SJSA1 (cell line): Measurements from ENCODE around the gene SLC23A2. TPM values are rescaled to one million over a fixed set of nuclear protein-coding genes. Genes with fewer than 3 reads are reported as not detected.
"Not testable (repeated sequence)": the region's sequence is repeated elsewhere in the genome, so short reads cannot be mapped to it uniquely, and the experiment has no call there.

Source experiments
- DNase-seq, 2 experiments: peaks; one replicate each; pipeline ENCODE4 v3.0.0-alpha.2; 2015 to 2020; ENCODE audit warnings: low spot score in 2 of 2, low read depth in 1 of 2
- H3K27ac ChIP-seq: fragments of 250-450 bp; sonication (Bioruptor Pico); 2 replicates; pipeline ENCODE4 v1.5.1; 2020; ENCODE audit warnings: mild to moderate bottlenecking, moderate library complexity
- H3K27me3 ChIP-seq: fragments of 250-450 bp; sonication (Bioruptor Pico); replicated peaks from 2 replicates; pipeline ENCODE4 v1.5.1; 2020; ENCODE audit warnings: mild to moderate bottlenecking, moderate library complexity
- H3K36me3 ChIP-seq: fragments of 250-450 bp; sonication (Bioruptor Pico); 2 replicates; pipeline ENCODE4 v1.5.1; 2020; ENCODE audit warnings: mild to moderate bottlenecking
- H3K4me1 ChIP-seq: fragments of 250-450 bp; sonication (Bioruptor Pico); replicated peaks from 2 replicates; pipeline ENCODE4 v1.6.1; 2021; ENCODE audit warnings: mild to moderate bottlenecking
- H3K4me3 ChIP-seq: fragments of 250-450 bp; sonication (Bioruptor Pico); 2 replicates; pipeline ENCODE4 v1.5.1; 2020; ENCODE audit warnings: mild to moderate bottlenecking
- H3K9me3 ChIP-seq: fragments of 250-450 bp; sonication (Bioruptor Pico); replicated peaks from 2 replicates; pipeline ENCODE4 v1.5.1; 2020; ENCODE audit warnings: mild to moderate bottlenecking
- total RNA-seq: library from RNA; depleted of rRNA; stranded (reverse); fragments of >200 nt; shearing (Covaris generic); gene quantifications from 2 replicates; pipeline ENCODE4 v1.2.3, GENCODE V29; 2014

Gene SLC23A2
- total RNA-seq, 1 experiment from 2014 or later: 10.4 TPM

DNA sequence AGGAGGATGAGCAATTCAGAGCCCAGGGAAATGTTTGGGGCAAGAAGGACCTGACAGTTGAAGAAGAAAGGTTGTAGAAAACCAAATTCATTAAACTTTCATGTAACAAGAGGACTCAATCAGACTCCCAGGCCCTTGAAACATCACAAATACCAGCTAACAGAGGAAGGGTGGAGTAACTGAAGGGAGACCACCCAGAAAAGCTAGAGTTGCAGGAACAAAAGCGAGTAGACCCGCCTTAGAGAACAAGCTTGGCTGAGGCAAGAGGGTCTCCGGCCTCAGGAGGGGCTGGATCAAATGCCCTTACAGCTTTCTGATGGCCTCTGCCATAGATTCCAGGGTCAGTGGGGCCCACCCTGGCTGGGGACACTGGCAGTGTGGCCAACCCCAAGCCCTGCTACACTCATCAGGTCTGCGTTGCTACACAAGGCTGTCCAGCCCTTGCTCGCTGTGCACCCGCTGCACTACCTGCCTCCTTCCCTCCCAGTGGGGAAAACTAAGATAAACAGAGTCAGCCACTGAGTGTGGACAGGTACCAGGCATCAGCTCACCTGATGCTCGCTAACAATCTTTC, 110.0 kb downstream of the SLC23A2 start:
- Histone ChIP-seq H3K9me3 (no peaks in the 10 kb centered on the region), H3K4me3 (no peak overlapping the region), H3K27me3 (no peaks in the 10 kb centered on the region), H3K4me1 (no peaks in the 10 kb centered on the region), H3K36me3 (no peaks in the 10 kb centered on the region), H3K27ac (no peak overlapping the region)
- no peak for DNase-seq

- no peaks in the 10 kb centered on the region for H3K4me1 ChIP-seq
- DNase-seq: no peak
- no peaks in the 10 kb centered on the region for H3K9me3 ChIP-seq
- H3K27me3 ChIP-seq: no peaks in the 10 kb centered on the region
- H3K4me3 ChIP-seq: no peak overlapping the region
- no peak overlapping the region for H3K27ac ChIP-seq
- H3K36me3 ChIP-seq: no peaks in the 10 kb centered on the region
Measured at GRCh38 chr20:4889446-4889845, 111.9 kb downstream of the SLC23A2 start.

DNA sequence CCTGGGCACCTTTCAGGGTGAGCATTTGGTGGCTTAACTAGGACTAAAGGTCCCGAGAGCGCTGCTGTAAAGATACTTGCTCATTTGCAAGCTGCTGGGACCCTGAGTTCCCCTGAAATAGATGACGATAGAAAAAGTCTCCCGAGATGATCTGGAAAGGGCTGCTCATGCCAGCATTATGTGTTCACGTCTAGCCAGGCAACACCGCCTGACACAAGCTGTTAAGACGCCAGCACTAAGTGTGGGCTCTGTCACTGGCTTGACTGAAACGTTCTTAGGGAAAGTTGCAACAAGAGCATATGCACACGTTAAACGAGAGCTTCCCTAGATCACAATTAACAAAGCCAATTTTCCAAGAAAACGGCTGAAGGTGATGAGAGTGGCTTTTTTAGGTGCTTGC, 113.7 kb downstream of the SLC23A2 start:
- no peak for DNase-seq
- no peaks in the 10 kb centered on the region for H3K4me1 ChIP-seq
- H3K36me3 ChIP-seq: no peaks in the 10 kb centered on the region
- H3K9me3 ChIP-seq: no peaks in the 10 kb centered on the region
- no peak overlapping the region for H3K27ac ChIP-seq
- no peak overlapping the region for H3K4me3 ChIP-seq
- H3K27me3 ChIP-seq: no peaks in the 10 kb centered on the region

GRCh38 chr20:4886771-4887527, 114.4 kb downstream of the SLC23A2 start:
- Histone ChIP-seq H3K36me3 (no peaks in the 10 kb centered on the region), H3K4me3 (no peak overlapping the region), H3K27ac (no peak overlapping the region), H3K9me3 (no peaks in the 10 kb centered on the region), H3K4me1 (no peaks in the 10 kb centered on the region), H3K27me3 (no peaks in the 10 kb centered on the region)
- no peak for DNase-seq

- no peaks in the 10 kb centered on the region for H3K27me3 ChIP-seq
- H3K4me3 ChIP-seq: no peak overlapping the region
- H3K36me3 ChIP-seq: no peaks in the 10 kb centered on the region
- DNase-seq: no peak
- H3K4me1 ChIP-seq: no peaks in the 10 kb centered on the region
- H3K27ac ChIP-seq: no peak overlapping the region
- no peaks in the 10 kb centered on the region for H3K9me3 ChIP-seq
Measured at GRCh38 chr20:4885877-4886276, 115.4 kb downstream of the SLC23A2 start.

DNA sequence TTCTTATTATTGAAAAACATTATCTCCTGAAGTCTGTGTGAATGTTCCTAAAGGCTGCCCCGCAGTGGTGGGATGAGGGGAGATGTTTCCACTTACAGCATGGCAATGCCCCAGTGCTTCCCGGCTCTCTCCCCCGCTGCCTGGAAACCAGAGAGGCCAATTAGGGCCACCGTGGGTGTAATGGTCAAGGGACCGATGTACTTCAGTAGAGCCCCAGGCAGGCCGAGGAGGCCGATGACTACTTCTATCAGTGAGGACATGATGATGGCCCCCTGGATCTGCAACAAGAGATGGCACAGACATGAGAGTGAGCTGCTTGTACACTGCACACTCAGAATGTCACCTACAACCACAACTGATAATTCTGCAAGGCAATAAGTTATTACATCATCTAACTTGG, 117.8 kb downstream of the SLC23A2 start:
- Histone ChIP-seq H3K4me1 (no peaks in the 10 kb centered on the region), H3K27me3 (no peaks in the 10 kb centered on the region), H3K27ac (no peak overlapping the region), H3K36me3 (no peaks in the 10 kb centered on the region), H3K4me3 (no peak overlapping the region), H3K9me3 (no peaks in the 10 kb centered on the region)
- no peak for DNase-seq

GRCh38 chr20:4883051-4883450, 118.3 kb downstream of the SLC23A2 start:
- H3K4me3 ChIP-seq: no peak overlapping the region
- no peaks in the 10 kb centered on the region for H3K36me3 ChIP-seq
- no peaks in the 10 kb centered on the region for H3K4me1 ChIP-seq
- no peaks in the 10 kb centered on the region for H3K27me3 ChIP-seq
- no peak for DNase-seq
- no peaks in the 10 kb centered on the region for H3K9me3 ChIP-seq
- no peak overlapping the region for H3K27ac ChIP-seq

GRCh38 chr20:4881006-4881730, 120.1 kb downstream of the SLC23A2 start:
- no peaks in the 10 kb centered on the region for H3K27me3 ChIP-seq
- no peaks in the 10 kb centered on the region for H3K36me3 ChIP-seq
- no peak overlapping the region for H3K27ac ChIP-seq
- H3K4me1 ChIP-seq: no peaks in the 10 kb centered on the region
- DNase-seq: no peak
- H3K9me3 ChIP-seq: no peaks in the 10 kb centered on the region
- H3K4me3 ChIP-seq: no peak overlapping the region

- no peak for DNase-seq
- Histone ChIP-seq H3K9me3 (no peaks in the 10 kb centered on the region), H3K27ac (no peak overlapping the region), H3K4me1 (no peaks in the 10 kb centered on the region), H3K27me3 (no peaks in the 10 kb centered on the region), H3K4me3 (no peak overlapping the region), H3K36me3 (no peaks in the 10 kb centered on the region)
Measured at GRCh38 chr20:4880051-4880450, 121.3 kb downstream of the SLC23A2 start.

- not testable (repeated sequence) for DNase-seq, H3K9me3 ChIP-seq, H3K36me3 ChIP-seq, H3K4me3 ChIP-seq, H3K27me3 ChIP-seq, H3K4me1 ChIP-seq, H3K27ac ChIP-seq
Measured at GRCh38 chr20:4878099-4878498, 123.2 kb downstream of the SLC23A2 start.

- Histone ChIP-seq H3K27me3 (no peaks in the 10 kb centered on the region), H3K4me1 (no peaks in the 10 kb centered on the region), H3K4me3 (no peak overlapping the region), H3K9me3 (no peaks in the 10 kb centered on the region), H3K36me3 (no peaks in the 10 kb centered on the region), H3K27ac (no peak overlapping the region)
- no peak for DNase-seq
Measured at GRCh38 chr20:4876731-4877130, 124.6 kb downstream of the SLC23A2 start.

- Histone ChIP-seq H3K9me3 (no peaks in the 10 kb centered on the region), H3K36me3 (no peaks in the 10 kb centered on the region), H3K4me1 (no peaks in the 10 kb centered on the region), H3K27ac (no peak overlapping the region), H3K4me3 (no peak overlapping the region), H3K27me3 (no peaks in the 10 kb centered on the region)
- no peak for DNase-seq
Measured at GRCh38 chr20:4876301-4876700, 125.0 kb downstream of the SLC23A2 start.

DNA sequence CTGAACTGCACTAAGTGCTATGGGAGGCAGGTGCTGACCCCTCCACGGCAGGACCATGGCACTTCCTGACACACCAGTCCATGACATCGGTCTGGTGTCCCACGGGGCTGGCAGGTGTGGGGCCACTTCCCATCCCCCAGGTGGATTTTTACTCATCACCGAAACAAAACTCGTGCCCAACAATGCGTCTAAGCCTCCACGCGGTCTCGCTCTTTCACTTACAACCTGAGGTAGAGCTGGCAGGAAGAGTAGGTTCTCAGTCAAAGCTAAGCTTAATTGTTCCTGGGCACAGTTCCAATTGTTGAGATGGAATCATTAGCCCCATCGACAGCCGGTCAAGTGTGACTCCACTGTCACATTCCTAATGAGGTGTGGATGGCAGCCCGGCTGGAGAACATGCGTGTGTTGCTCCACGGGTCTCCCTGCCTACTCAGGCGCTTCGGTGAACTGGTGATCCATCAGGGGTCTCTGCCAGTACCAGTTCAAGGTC, 125.7 kb downstream of the SLC23A2 start:
- no peak for DNase-seq
- Histone ChIP-seq H3K36me3 (no peaks in the 10 kb centered on the region), H3K27ac (no peak overlapping the region), H3K4me1 (no peaks in the 10 kb centered on the region), H3K4me3 (no peak overlapping the region), H3K27me3 (no peaks in the 10 kb centered on the region), H3K9me3 (no peaks in the 10 kb centered on the region)

DNA sequence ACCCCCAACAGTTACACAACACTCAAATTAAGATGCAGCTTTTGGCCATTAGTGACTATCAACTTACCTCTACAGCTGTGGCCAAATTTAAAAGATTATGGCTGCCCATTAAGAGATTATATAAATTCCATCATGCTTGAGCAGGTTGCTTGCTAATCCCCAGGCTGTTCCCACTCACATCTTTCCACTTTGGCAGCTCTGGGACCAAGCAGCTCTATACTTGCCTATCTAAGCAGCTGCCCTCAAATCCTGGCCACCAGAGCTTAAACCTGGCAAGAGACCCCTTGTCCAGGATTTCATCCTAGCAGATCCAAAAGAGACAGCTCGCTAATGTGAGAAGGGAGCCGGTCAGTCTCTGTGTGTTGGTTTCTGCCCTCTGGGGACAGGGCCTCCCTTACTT, 127.9 kb downstream of the SLC23A2 start:
- Histone ChIP-seq H3K36me3 (no peaks in the 10 kb centered on the region), H3K27me3 (no peaks in the 10 kb centered on the region), H3K4me1 (peaks cover 4% of the 10 kb centered on the region; the same call in 1 of the 2 replicates), H3K27ac (no peak overlapping the region), H3K4me3 (no peak overlapping the region), H3K9me3 (no peaks in the 10 kb centered on the region)
- DNase-seq: no peak
